Spleen (tissue), 7 donors: ENCODE results near the gene FOXF1.

Source experiments
- POLR2A ChIP-seq, 3 donors: fragments of 450-650 bp; IDR thresholded peaks; one replicate each; pipeline ENCODE4 v1.5.1; 2017; ENCODE audit warnings: antibody characterized with exemption in 3 of 3, mild to moderate bottlenecking in 1 of 3
- POLR2AphosphoS5 ChIP-seq, 3 donors: sonication (generic); formaldehyde crosslinking; IDR thresholded peaks; one replicate each; pipeline ENCODE4 v1.5.1; 2017; ENCODE audit warnings: antibody characterized with exemption in 3 of 3
- TF ChIP-seq, protein P1 (sequence below), 11 experiments: fragments of 200-600 bp in 7 of 11; fragments of 450-650 bp in 4 of 11; sonication (generic) in 4 of 11; IDR thresholded peaks in 8 of 11; conservative IDR thresholded peaks in 3 of 11; 1 replicate in 7 of 11; 2 replicates in 4 of 11; pipeline versions ENCODE4 v1.4.0 to v1.8.0; 2016 to 2021; ENCODE audit warnings: antibody characterized with exemption in 11 of 11, inconsistent platforms in 4 of 11, mild to moderate bottlenecking in 1 of 11
- donor health status: DM: no; HTN: no; CAD: no; lungs with moderate emphysema.
- donor health status: DM: no; HTN: no; CAD: no.
- donor health status: DM: no; HTN: no; CAD: no.

- TF ChIP-seq, protein P1, sequence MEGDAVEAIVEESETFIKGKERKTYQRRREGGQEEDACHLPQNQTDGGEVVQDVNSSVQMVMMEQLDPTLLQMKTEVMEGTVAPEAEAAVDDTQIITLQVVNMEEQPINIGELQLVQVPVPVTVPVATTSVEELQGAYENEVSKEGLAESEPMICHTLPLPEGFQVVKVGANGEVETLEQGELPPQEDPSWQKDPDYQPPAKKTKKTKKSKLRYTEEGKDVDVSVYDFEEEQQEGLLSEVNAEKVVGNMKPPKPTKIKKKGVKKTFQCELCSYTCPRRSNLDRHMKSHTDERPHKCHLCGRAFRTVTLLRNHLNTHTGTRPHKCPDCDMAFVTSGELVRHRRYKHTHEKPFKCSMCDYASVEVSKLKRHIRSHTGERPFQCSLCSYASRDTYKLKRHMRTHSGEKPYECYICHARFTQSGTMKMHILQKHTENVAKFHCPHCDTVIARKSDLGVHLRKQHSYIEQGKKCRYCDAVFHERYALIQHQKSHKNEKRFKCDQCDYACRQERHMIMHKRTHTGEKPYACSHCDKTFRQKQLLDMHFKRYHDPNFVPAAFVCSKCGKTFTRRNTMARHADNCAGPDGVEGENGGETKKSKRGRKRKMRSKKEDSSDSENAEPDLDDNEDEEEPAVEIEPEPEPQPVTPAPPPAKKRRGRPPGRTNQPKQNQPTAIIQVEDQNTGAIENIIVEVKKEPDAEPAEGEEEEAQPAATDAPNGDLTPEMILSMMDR (IDR thresholded peaks at IDR 0.05 in 8 of 11, conservative IDR thresholded peaks at IDR 0.05 in 3 of 11) = no peak
- TF ChIP-seq POLR2A (IDR thresholded peaks at IDR 0.05) = no peak
- no peak for TF ChIP-seq POLR2AphosphoS5 (IDR thresholded peaks at IDR 0.05)
These were observed 18.8 kb downstream of the FOXF1 start for GRCh38 chr16:86529160-86529559.
